ENCODE measurements around the gene ADCY5. TPM values are rescaled to one million over a fixed set of nuclear protein-coding genes. Genes with fewer than 3 reads are reported as not detected.

ADCY5 gene
- polyA plus RNA-seq, 1 experiment = 0.21 TPM

DNA sequence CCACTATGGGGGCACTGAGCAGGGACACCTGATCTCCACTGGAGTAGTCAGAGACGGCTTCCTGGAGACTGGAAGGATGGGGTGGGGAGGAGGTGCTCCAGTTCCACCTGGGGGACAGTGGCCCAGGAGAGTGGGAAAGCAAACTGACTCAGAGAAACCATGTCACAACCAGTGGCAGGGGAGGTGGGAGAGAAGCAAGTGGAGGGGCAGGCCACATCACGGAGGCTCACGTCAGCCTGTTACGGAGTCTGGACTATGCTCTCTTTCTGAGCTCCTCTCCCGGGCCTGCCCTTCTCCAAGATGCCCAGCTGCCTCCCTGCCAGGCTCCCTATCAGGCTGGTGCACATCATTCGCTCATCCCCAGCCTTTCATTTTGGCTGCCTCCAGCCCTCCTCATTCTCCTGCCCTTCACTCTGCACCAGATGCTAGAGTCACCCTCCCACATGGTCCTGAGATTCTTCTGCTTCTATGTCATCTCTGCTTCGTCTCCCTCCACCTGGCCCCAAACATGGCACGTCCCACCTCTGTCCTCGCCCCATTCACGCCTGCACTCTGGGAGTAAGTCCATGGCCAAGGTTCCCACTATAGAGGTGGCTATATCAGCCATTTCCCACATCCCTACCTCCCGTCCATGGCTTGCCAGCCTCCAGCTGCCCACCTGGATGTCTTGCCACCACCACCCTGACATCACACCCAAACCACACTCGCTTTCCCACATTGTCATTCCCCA is 100.3 kb downstream of the ADCY5 start:
- TF ChIP-seq, protein P1, sequence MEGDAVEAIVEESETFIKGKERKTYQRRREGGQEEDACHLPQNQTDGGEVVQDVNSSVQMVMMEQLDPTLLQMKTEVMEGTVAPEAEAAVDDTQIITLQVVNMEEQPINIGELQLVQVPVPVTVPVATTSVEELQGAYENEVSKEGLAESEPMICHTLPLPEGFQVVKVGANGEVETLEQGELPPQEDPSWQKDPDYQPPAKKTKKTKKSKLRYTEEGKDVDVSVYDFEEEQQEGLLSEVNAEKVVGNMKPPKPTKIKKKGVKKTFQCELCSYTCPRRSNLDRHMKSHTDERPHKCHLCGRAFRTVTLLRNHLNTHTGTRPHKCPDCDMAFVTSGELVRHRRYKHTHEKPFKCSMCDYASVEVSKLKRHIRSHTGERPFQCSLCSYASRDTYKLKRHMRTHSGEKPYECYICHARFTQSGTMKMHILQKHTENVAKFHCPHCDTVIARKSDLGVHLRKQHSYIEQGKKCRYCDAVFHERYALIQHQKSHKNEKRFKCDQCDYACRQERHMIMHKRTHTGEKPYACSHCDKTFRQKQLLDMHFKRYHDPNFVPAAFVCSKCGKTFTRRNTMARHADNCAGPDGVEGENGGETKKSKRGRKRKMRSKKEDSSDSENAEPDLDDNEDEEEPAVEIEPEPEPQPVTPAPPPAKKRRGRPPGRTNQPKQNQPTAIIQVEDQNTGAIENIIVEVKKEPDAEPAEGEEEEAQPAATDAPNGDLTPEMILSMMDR (IDR thresholded peaks at IDR 0.05; ENCODE audit: insufficient read depth, low read depth, low read length) = no peak
- no peak overlapping the region for H3K4me3 ChIP-seq (ENCODE audit: low read depth, low read length)
- peaks cover 22% of the 10 kb centered on the region for H3K27me3 ChIP-seq (ENCODE audit: control insufficient read depth, insufficient read depth, low read length)
- ChIA-PET POLR2A (no interaction called here), CTCF (no interaction called here)
- DNase-seq (ENCODE audit: low read depth) = no peak
- H3K36me3 ChIP-seq (ENCODE audit: control insufficient read depth, insufficient read depth, low read length) = no peaks in the 10 kb centered on the region

DNA sequence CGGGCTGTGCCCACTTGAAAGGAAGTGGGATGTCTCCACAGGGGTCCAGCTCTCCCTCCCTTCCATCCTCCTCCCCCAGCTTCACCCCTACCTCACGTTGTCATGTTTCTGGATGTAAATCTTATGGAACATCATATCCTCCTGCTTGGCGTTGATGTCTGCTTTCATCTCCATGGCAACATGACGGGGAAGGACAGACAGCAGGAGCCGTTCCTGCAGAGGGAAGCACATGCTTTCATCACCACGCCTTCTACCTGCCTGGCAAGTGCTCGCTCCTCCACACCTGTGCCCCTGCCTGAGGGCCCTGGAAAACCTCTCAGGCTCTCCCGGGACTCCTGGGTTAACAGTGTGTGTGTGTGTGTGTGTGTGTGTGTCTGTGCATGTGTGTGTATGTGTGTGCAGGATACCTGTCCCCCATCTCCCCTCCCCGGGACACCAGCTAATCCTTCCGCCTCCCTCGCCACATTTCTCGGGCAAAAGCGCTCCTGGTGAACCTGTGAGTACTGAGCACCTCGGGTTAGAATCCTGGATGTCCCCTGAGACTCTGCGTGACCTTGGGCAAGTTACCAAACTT is 101.1 kb downstream of the ADCY5 start:
- TF ChIP-seq, protein P1 (IDR thresholded peaks at IDR 0.05; ENCODE audit: insufficient read depth, low read depth, low read length) = no peak
- H3K4me3 ChIP-seq (ENCODE audit: low read depth, low read length) = no peak overlapping the region
- no peaks in the 10 kb centered on the region for H3K36me3 ChIP-seq (ENCODE audit: control insufficient read depth, insufficient read depth, low read length)
- no peak for DNase-seq (ENCODE audit: low read depth)
- peaks cover 22% of the 10 kb centered on the region for H3K27me3 ChIP-seq (ENCODE audit: control insufficient read depth, insufficient read depth, low read length)
- ChIA-PET POLR2A (no interaction called here), CTCF (interaction anchor here (1.0 kb wide), 1 partner anchor 19 kb away, joined by 3 read pairs; no protein-coding TSS in a partner anchor)

DNA sequence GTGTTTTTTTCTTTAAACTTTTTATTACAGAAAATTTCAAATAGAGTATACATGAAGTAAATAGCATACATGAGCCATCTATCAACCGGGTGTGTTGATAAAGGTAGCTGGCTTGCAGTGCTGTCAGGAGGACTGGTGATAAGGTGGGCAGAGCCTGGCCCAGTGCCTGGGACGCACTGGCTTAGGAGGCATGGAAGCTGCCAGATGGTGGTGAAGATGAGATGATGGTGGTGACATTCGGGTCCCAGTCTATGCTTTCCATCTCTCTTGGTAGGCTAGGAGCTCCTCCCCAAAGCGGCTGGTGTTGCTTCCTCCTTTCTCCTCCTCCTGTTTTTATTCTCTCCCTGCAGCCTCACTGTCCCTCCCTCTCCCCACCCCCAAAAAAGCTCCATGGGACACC is 101.7 kb downstream of the ADCY5 start:
- CTCF ChIA-PET = interaction anchor here (1.0 kb wide), 1 partner anchor 18 kb away, joined by 3 read pairs; no protein-coding TSS in a partner anchor
- TF ChIP-seq, protein P1 (IDR thresholded peaks at IDR 0.05; ENCODE audit: insufficient read depth, low read depth, low read length) = no peak
- Histone ChIP-seq H3K36me3 (ENCODE audit: control insufficient read depth, insufficient read depth, low read length) (no peaks in the 10 kb centered on the region), H3K4me3 (ENCODE audit: low read depth, low read length) (no peak overlapping the region), H3K27me3 (ENCODE audit: control insufficient read depth, insufficient read depth, low read length) (peaks cover 21% of the 10 kb centered on the region)
- no peak for DNase-seq (ENCODE audit: low read depth)
- POLR2A ChIA-PET = no interaction called here

DNA sequence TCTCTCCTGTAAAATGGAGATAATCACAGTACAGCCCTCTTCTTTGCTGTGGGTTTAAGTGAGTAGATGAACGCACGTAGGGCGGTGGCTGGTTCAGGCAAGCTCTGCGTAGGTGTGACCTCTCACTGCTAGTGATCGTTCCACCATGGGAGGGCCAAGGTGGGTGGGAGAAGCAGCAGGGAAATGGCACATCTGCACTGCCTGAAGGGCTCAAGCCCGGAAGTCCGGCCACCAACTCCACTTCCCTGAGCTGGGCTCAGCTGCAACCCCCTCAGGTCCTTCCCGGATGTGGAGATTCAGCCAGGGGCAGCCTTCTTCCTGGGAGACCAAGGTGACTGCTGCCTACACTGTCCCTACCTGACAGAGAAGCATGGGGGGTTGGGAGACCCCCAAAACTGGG is 102.9 kb downstream of the ADCY5 start:
- POLR2A ChIA-PET = no interaction called here
- Histone ChIP-seq H3K4me3 (ENCODE audit: low read depth, low read length) (no peak overlapping the region), H3K27me3 (ENCODE audit: control insufficient read depth, insufficient read depth, low read length) (peaks cover 20% of the 10 kb centered on the region), H3K36me3 (ENCODE audit: control insufficient read depth, insufficient read depth, low read length) (no peaks in the 10 kb centered on the region)
- TF ChIP-seq, protein P1 (IDR thresholded peaks at IDR 0.05; ENCODE audit: insufficient read depth, low read depth, low read length) = no peak
- CTCF ChIA-PET = interaction anchor here (0.9 kb wide), 1 partner anchor 17 kb away, joined by 4 read pairs; no protein-coding TSS in a partner anchor
- DNase-seq (ENCODE audit: low read depth) = no peak

DNA sequence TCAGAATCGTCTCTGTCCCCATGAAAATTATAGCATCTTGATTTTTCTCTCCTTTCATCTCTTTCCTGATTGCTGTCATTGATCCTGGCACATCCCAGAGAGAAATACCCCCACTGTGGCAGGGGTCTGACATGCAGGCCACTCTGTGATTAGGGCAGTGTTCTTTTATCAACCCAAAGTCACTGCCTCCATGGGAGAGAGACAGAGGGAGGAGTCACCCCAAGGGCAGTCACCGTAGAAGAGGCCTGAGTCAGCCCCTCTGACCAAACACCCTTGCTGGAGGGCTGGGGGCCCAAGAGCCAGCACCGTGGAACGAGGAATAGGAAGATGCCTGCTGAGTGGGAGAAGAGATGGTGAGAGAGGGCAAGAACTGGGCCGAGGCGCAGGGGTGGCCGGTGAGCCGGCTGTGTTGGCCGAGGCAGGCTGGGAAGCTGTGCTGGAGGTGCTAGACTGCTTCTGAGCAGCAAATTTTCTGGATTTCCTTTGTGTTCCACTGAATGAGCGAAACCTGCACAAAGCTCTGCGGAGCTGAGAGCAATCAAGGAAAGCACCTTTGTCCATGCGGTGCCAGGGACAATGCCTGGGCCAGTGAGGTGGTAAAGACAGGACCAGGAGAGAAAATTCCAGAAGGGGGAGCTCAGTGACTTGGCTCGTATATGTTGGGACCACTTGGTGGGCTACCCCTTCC is 103.8 kb downstream of the ADCY5 start:
- Histone ChIP-seq H3K27me3 (ENCODE audit: control insufficient read depth, insufficient read depth, low read length) (peaks cover 22% of the 10 kb centered on the region), H3K4me3 (ENCODE audit: low read depth, low read length) (no peak overlapping the region), H3K36me3 (ENCODE audit: control insufficient read depth, insufficient read depth, low read length) (no peaks in the 10 kb centered on the region)
- ChIA-PET POLR2A (no interaction called here), CTCF (interaction anchor here (0.9 kb wide), 1 partner anchor 16 kb away, joined by 4 read pairs; no protein-coding TSS in a partner anchor)
- no peak for DNase-seq (ENCODE audit: low read depth)
- TF ChIP-seq, protein P1 (IDR thresholded peaks at IDR 0.05; ENCODE audit: insufficient read depth, low read depth, low read length) = no peak
